K562 treated with DMSO at 1 percent for 24 hours (cell line): Measurements from ENCODE around the gene L3HYPDH. TPM values are rescaled to one million over a fixed set of nuclear protein-coding genes. Genes with fewer than 3 reads are reported as not detected.

Experiments
- total RNA-seq: library from RNA; unstranded; fragments of 300-600 nt; gene quantifications from 2 replicates; pipeline ENCODE4 v1.2.3, GENCODE V29; 2022; ENCODE audit warnings: low read depth; ENCODE audit not compliant: insufficient read depth

L3HYPDH gene
- 17.9 and 20.3 TPM in 2 replicates for total RNA-seq

DNA sequence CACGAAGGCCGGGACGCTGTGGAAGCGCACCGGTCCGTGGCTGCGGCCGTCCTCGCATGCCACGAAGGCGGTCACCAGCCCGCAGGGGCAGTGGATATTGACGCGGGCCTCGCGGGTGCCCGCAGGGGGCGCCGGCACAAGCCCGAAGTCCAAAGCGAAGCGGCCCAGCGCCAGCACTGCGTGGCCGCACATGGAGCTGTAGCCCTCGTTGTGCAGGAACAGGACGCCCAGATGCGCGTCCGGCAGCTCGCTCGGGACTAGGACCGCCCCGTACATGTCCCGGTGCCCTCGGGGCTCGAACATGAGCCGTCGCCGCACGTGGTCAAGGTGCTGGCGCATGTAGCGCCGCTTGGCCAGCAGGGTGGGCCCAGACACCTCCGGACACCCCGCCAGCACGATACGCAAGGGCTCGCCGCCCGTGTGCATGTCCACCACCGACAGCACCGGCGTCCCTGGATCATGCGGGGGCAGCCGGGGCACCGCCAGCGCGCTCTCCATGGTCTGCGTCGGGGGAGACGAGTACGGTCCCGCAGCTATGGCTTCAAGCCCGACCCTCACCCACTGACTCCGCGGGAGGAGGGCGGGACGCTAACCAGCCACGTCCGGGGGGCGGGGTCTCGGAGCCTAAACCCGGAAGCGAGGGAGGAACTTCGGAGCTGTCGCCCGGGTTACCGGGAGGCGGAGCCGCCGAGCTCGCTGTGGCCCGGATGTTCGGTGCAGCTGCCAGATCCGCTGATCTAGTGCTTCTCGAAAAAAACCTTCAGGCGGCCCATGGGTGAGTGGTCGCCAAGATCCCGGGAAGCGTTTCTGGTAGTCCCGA, at the start of gene L3HYPDH, which contains the start of gene JKAMP:
L3HYPDH (minus strand) TSS at position 590 of the 820 bp plus-strand sequence; CDS start at position 498, 92 bp downstream.
JKAMP (plus strand) TSS at position 699 of the 820 bp plus-strand sequence; CDS start at position 772, 73 bp downstream.

GRCh38 chr14:59465316-59466135, 18.7 kb downstream of the L3HYPDH start, which contains the start of gene GPR135:
TSS of gene GPR135 (minus strand) at chr14:59465380. CDS start at chr14:59465226, 154 bp downstream.

Other genes with a start within 250 kb of the L3HYPDH start
- 0.79 and 0.85 TPM in 2 replicates for gene GPR135, start 19.0 kb downstream of the L3HYPDH start, total RNA-seq
- 15.3 and 16.2 TPM in 2 replicates for gene JKAMP, start 109 bp upstream of the L3HYPDH start, total RNA-seq
- gene CCDC175, start 92.4 kb upstream of the L3HYPDH start, total RNA-seq = not detected in 2 replicates